HG03139 (cell line): ENCODE data around the gene SHROOM2.

Experiments used
- ATAC-seq: cut with Tn5 transposase; IDR thresholded peaks from one replicate; pipeline ENCODE4 v1.9.1; 2021; ENCODE audit not compliant: unreplicated experiment

SHROOM2 gene

DNA sequence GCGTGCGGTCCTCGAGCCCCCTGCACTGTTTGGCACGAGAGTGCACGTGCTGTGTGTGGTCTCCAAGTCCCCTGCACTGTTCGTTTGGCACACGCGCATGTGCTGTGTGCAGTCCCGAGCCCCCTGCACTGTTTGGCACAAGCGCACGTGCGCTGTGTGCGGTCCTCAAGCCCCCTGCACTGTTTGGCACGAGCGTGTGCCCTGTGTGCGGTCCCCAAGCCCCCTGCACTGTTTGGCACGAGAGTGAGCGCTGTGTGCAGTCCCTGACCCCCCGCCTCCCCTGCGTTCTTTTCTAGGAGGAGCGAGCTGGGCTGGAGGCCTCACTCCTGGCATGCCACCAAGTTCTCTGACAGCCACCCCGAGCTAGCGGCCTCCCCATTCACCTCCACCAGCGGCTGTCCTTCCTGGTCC is 104.5 kb downstream of the SHROOM2 start:
- ATAC-seq, result no peak

DNA sequence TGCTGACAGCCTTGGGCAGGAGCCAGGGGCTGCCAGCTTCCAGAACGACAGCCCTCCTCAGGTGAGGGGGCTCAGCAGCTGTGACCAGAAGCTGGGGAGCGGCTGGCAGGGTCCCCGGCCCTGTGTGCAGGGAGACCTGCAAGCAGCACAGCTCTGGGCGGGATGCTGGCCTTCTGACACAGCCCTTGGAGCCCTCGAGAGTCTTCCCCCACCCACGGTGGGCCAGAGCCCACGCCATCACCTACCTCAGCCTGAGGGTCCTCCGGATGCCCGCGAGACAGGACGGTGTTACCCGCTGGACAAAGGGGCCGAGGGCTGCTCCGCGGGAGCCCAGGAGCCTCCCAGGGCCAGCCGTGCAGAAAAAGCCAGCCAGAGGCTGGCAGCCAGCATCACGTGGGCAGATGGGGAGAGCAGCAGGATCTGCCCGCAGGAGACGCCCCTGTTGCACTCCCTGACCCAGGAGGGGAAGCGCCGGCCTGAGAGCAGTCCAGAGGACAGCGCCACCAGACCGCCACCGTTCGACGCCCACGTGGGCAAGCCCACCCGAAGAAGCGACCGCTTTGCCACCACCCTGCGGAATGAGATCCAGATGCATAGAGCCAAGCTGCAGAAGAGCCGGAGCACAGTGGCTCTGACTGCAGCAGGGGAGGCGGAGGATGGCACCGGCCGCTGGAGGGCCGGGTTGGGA is 109.1 kb downstream of the SHROOM2 start:
- ATAC-seq, result no peak

DNA sequence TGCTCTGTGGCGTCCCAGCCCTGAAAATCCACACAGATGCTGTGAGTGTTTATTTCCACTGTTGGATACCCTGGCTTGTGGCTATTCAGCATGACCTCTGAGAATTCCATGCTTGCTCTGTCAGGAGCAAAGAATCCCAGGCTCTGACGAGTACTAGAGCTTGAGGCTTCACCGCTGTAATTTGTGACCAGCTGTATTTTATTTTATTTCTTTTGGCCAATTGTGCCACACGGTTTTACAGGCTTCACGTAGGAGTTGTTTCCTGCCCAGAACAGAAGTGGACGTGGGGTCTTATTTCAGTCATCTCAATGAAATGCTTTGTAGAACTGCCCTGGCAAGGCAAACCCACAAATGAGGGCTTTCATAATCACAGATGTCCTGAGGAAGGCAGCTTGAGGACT is 111.5 kb downstream of the SHROOM2 start:
- ATAC-seq, result no peak

DNA sequence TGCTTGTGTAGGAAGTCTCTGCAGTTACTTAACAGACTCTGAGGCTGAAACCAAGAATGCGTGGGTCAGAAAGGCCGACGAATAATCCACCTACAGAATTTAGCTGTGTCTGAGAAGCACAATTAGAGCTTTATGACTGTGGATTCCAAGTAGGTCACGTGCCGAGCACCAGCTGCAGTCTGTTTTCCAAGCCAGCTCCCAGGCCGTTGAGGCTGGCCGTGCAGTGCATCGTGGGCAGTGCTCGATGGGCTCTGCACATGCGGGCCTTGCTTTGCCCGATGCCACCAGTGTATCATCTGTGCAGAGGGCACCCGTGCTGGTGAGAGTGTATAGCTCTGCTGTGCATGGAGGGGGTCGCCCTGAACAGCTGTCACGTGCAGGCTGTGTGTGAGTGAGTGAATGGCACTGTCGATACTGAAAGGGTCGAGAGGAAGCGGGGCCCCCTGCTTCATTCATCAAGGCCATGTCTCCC is 113.4 kb downstream of the SHROOM2 start:
- no peak for ATAC-seq

DNA sequence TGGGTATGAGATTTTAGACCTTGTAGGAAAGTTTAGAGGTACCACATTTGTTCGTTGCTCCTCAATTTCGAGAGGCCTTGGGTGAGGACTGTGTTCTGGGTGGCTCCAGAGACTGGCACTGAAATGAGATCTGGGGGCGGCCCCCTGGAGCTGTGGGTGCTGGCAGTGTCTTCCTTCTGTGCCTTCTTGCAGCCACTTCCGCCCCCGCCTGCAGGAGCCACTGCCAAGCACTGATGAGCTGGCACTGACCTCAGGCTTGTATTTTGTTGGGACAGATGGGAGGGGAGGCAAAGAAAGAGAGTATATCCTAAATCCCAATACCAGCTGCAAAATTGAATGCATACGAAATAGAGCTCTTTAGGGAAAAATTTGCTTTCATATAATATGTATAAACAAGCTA is 116.4 kb downstream of the SHROOM2 start:
- no peak for ATAC-seq

DNA sequence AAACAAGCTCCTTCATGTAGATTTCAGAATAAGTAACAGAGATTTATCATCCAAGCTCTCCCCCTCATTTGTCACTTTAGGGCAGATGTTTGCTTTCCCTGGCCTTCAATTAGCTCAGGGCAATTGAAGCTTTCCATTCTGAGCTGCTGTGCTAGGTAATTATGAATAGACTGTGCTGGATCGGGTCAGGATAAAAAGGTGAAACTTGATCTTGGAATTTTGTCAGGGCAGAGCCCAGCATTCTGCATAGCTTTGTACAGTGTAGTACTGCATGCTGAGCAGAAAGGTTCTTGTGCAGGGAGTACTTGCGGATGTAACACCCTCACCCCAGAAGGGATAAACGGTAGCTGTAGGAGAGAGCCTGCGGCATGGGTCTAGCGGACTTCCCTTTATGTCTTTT is 116.9 kb downstream of the SHROOM2 start:
- no peak for ATAC-seq

DNA sequence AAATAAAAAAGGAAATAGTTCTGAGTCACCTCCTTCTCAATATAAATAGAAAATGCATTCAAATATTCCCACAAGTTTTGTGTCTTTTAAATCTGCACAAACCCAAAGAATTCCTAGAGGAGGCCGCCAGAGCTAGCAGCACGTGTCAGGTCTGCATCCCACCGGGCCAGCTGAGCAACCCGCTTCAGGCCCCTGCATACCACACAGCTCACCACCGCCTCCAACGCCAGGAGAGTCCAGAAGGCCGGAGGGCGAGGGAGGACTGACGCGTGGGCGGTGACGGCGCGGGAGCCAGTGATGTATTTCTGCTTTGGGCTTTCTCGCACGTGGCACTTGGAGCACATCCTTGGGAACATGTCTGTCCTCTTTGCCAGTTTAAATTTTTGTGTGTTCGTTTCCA is 119.1 kb downstream of the SHROOM2 start:
- ATAC-seq, result no peak

DNA sequence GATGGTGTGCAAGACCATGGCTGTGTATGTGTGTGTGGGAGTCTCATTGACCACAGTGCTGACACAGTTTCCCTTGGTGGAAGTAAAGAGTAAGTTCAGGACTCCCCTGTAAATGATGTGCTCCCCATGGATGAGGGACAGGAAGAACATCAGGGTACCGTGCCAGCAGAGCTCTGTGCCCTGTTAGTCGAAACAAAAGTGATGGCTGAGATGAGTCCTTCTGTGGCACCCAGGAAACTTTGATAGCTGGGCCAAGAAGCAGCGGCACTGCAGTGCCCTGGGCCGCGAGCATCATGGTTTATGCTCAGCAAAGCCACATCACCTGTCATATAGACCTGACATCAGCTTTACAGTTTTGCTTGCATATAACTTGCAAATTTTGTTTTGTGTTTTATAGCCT is 119.5 kb downstream of the SHROOM2 start:
- no peak for ATAC-seq

DNA sequence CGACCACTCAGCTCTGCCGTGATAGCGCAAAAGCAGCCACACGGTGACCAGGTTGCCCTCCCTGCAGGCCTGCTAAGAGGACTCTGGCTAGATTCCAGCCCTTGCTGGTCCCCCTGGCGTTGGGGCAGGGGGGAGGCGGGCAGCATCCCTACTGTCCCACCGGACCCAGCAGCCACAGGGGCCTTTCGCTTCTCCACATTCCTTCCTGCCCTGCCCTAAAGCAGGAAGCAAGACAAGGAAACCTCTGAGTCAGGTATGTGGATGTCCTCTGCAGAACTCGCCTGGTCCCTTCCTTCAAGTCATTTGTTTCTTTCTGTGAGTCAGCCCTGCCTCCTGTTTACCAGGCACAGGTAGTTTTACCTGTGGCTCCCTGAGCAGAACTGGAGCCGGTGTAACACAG is 120.7 kb downstream of the SHROOM2 start:
- no peak for ATAC-seq

DNA sequence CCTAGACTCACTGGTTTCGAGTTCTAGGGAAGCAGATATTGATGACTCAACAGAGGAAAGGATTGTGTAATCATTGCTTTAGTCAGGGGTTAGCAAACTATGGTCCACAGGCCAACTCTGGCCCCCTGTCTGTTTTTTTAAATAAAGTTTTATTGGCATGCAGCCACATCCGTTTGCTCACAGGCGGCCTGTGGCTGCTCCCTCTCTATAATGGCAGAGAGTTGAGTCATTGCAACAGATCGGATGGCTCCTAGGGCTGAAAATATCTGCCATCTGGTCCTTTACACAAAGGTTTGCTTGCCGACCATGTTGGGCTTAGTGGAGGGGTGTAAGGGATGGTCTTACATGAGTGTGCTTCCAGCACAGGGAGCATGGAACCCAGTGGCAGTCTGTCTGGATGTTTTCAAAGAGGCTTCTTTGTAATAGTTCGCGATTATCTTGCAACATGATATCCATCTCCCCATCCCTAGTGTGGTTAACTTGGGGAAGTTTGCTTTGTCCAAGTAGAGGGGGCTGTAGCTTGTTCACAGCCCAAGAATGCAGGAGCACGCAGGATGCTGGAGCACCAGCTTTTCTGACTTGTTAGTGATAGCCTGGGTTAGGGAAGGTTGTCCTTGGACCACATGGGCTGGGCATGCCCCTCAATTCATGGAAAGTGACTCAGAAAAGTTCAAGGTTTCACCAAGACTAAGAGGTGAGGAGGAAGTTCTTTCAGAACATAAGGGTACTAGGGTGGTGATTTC is 121.6 kb downstream of the SHROOM2 start:
- no peak for ATAC-seq

DNA sequence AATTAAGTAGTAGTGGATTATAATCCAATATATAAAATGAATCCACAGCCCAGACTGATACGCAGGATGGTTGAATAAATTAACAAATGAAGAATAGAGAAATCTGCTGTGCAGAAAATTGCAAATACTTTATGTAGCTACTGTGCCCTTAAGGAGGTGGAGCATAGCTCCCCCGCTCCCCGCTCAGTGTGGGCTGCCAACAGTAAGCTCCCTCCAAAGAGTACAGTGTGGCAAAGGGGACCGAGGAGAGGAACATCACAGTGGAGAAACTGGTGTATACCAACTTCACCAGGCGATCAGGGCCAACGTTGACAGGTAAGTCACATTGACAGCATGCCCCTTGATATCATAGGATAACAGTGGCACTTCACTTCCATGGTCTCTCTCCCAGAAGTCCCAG is 123.0 kb downstream of the SHROOM2 start:
- ATAC-seq, result no peak

DNA sequence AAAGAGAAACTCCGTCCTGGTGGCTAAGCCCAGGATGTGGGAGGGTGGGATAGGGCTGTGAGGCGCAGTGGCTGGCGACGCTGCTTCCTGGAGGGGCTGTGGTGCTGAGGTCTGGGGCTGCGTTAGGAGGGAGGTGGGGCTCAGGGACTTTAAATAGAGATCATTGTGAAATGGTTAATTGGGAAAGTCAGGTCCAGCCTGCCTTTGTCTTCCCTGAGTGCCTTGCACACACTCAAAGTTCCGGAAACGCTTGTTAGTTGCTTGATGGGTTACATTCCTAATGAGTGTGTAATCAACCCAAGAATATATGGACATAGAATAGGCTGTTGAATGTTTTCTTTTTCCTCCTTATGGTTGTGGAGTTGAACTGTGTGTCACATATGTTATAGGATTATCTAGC is 125.3 kb downstream of the SHROOM2 start:
- no peak for ATAC-seq

DNA sequence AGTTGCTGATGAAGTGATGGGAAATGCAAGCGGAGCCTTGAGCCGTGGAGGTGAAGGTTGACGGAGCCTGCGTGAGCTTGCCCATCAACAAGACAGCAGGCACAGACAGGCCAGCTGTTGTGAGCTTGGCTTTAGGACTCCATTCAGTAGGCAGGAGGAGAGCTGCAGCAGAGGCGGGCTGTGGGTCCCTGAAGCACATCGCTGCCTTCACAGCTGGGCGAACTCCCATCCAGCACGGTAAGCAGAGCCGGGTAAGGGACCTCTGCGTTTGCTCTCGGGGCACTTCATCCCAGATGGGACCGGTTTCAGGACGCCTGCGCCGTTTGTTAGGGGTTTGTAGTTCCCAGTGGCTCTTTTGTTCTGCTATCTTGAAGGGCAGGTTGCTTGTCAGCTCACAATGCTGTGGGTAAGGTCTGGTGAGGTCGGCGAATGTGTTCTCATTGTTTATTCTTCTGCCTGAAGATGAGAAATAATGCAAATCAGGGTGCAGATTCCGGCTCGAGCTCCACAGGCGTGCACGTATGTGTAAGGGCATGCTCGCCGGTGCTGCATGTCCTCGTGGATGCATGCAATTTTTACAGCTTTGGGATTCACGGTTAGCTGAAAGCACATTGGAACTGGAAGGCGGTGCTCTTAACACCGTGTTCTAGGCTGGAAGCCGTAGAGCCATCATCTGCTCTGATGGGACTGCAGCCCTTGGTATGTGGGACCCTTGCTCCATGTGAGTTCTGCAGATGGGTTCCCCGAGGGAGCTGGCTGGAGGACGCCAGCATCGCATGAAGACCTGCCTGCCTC is 126.3 kb downstream of the SHROOM2 start:
- ATAC-seq, result no peak

DNA sequence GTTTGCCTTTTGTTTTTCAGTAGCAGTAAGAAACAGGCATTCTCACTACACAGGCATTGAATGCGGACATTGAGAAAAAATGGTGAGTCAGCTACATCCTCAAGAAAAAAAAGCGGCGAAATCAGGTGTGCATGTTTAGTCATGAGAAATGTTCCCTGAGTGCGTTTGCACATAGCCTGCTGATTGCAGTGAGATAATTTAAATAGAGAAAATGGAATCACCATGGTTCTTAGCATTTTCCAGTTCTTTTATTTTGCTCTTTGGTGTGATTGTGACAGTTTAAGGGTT is 126.9 kb downstream of the SHROOM2 start:
- ATAC-seq, result no peak

DNA sequence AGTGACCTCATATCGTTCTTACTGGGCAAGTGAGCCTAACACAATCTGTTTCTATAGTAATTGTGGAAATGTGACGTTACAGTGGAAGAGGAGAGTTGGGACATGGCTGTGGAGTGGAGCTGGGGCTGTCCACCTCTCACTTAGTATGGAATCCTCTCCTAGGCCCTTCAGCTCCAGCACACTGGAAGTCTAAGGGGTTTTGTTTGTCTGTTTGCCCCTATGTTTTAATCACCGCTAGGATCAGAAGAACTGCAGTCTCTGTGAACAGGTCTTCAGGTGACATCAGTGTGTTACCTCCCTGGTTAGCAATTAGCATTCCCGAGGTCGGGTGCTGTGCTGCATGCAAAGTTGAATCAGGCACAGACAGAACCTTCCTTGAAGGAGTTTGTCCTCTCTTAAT is 131.6 kb downstream of the SHROOM2 start:
- no peak for ATAC-seq

DNA sequence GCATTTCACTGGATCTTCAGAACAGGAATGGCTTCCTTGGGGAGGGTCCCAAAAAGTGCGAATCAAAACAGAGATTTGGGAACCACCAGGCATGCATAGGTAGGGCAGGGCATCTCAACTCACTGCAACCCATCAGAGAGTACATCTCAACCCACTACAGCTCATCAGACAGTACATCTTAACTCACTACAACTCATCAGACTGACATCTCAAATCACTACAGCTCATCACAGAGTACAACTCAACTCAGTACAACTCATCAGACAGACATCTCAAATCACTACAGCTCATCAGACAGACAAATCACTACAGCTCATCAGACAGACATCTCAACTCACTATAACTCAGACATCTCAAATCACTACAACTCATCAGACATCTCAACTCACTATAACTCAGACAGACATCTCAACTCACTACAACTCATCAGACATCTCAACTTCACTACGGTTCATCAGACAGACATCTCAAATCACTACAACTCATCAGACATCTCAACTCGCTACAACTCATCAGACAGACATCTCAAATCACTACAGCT is 133.5 kb downstream of the SHROOM2 start:
- no peak for ATAC-seq

DNA sequence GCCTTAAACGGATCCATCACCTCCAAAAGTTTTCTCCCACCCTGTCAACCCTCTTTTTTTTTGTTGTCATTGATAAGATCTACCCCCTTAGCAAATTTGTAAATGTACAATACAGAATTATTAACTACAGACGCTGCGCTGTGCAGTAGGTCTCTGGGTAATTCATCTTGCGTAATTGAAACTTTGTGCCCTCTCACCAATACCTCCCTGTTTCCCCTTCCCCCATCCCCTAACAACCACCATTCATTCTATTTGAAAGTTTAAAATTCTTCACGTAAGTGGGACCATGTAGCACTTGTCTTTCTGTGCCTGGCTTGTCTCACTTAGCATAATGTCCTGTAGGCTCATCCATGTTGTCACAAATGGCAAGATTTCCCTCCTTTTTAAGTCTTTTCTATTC is 135.2 kb downstream of the SHROOM2 start:
- ATAC-seq, result no peak

DNA sequence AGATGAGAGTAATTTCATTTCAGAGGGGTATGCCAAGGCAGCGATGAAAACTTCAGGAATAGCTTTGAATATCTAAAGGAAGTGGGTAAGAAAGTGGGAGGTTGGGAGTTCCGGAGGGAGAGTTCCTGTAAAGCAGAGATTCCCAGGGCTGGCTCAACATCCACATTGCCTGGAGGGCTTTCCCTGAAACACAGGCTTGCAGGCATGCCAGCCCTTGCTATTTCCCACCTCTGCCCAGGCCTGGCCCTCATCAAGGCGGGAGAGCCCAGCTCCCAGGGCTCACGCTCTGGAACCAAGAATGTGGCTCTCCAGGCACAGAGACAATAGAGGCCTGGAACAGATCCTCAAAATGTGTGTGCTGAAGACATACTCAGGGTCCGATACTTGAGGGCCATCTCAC is 137.1 kb downstream of the SHROOM2 start:
- no peak for ATAC-seq

DNA sequence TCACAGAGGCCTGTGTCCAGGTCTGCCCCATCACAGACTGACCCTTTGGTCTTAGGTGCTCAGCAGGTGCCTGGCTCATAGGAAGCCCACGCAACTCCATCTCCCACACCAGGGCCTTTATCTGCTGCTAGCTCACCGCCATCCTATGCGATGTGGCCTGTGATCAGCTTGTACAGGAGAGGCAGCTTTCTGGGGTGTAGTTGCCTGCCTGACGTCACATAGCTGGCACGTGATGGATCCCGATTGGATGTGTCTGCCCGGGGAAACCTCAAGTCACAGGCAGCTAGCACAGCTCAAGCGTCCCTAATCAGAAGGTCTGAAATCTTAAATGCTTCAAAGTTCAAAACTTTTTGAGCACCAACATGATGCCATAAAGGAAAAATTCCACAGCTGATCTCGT is 139.8 kb downstream of the SHROOM2 start:
- no peak for ATAC-seq

DNA sequence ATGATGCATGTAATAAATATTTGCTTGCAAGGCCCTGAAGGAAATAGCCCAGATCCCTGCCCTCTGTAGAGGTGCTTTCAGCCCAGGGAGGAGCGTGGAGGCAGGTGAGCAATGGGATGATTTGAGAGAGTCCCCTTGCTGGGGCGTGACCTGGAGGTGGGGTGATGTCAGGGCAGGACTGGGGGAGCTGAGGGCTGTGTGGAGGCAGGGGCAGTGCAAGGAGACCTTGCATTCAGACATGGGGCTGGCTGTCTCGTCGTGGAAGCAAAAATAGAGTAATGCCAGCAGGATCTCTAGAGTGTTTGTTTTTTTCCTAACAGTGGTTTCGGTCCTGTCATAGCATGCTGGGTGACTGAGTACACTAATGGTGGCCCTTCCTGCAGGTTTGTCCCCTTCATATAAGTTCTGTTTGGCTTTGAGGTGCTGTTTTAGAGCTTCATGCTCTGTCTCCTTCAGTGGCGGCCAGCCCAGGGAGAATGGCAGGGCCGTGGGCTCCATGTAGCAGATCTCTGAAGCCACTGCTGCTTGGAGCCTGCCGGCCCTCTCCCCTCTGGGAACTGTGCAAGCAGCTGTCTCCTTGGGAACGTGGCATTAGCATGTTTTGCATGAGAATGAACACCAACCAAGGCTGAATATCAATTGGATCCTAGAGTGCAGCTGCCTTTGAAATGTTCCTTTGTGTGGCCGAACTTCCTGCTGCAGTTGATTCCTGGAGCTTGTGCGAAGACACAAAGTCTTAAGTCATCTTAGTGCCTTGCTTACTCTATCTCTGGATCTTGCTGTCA is 141.7 kb downstream of the SHROOM2 start:
- no peak for ATAC-seq

DNA sequence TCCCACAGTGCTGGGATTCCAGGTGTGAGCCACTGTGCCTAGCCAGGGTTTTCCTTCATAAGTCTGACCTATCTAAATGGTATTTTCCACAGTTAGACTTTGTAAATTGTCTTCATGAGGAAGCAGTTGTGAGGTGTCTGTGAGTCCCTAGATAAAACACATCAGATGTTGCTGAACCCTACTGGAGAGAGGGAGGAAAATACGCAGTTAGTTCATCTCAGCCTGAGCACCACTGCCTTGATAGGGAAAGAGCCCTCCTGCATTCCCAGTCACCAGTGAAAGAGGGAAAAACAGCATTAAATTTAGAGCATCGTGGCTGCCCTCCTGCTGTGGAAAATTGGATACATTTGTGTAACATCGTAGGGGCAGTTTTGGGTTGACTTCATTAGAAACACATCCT is 149.2 kb downstream of the SHROOM2 start:
- ATAC-seq, result no peak
